MV-4-11 (cell line): ENCODE results near the gene ANGPTL4.
A peak's percentile ranks its signal among the peaks of the same experiment; 100 is the strongest.

ENCODE experiments used
- DNase-seq: peaks from one replicate; lab custom pipeline; 2025; lab: John Stamatoyannopoulos, UW

ANGPTL4 gene

DNA sequence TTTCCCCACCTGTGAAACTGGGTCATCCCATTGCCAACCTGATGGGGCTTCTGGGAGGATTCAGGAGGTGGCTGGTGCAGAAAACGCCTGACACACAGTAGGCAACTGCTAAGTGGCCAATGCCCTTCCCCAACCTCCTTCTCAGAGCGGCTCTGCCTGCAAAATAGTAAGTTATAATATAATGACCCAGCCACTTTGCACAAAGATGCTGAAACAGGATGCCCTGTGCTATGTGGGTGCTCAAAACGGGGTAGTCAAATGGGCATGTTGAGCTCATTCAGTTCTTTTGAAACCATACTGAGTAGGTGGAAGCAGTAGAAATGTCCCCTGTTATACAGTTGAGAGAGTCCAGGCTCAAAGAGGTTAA lies 49.7 kb downstream of the ANGPTL4 start:
- no peak for DNase-seq

DNA sequence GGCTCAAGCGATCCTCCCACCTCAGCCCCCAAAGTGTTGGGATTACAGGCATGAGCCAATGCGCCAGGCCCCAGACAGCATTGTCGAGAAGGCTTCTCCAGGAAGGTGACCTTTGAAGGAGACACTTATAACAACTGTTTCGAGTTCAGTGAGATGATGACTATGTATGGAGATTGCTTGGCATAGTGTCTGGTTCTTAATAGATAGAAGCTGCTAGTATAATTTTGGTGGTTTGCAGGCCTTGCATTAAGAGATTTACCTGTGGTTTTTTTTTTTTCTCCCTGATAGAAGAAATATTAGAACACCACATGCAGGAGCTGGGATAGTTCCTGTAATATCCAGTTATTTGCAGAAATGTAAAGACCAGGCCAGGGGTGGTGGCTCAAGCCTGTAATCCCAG lies 52.8 kb downstream of the ANGPTL4 start:
- DNase-seq, result no peak

DNA sequence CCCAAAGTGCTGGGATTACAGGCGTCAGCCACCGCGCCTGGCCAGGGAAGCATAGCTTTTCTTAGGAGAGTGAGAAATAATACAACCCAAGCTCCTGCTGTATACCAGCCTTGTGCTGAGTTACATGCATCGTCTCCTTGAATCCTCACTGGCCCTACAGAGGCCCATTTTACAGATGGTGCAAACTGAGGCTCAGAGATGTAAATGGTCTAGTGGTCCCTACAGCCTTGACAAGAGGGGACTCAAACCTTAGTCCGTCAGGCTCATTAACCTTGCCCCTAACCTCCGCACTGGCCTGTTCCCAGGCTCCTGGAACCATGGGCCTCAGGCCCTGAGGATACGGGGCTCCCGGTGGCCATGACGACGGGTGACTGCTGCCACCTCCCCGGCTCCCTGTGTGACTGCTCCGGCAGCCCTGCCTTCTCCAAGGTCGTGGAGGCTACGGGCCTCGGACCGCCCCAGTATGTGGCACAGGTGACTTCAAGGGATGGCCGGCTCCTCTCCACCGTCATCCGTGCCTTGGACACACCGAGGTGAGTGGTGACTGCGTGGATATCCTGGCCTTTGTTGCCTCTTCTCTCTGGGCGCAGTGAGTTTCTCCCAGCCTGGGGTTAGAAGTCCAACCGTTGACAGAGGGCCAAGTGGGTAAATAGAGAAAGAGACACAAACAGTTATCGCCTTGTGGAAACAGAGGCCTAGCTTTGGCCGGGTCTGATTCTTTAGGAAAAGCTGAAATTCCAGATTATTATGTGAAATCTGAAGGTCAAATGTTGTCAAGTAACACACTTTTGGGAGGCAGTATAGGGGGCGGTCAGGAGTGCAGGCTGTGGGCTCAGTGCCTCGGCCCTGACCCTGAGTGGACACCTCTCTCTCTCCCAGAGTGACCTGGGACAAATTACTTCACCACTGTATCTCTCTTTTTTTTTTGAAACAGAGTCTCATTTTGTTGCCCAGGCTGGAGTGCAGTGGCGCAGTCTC lies 57.8 kb downstream of the ANGPTL4 start:
- DNase-seq, result no peak

DNA sequence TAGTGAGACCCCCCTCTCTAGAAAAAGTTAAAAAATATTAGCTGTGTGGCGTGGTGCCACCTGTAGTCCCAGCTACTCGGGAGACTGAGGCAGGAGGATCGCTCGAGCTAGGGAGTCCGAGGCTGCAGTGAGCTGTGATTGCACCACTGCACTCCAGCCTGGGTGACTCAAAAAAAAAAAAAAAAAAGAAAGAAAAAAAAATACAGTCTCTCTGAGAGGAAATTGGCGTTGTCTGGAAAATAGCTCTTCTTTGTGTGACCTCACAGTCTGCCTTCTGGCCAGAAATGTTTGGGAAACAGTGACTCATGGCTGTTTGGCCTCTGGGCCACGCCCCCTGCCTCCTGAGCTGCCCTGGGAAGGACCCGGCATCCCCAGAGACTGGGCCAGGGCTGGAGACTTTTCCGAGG lies 59.9 kb downstream of the ANGPTL4 start:
- DNase-seq, result peak; percentile 99
